ENCODE results near the gene MGRN1.

DNA sequence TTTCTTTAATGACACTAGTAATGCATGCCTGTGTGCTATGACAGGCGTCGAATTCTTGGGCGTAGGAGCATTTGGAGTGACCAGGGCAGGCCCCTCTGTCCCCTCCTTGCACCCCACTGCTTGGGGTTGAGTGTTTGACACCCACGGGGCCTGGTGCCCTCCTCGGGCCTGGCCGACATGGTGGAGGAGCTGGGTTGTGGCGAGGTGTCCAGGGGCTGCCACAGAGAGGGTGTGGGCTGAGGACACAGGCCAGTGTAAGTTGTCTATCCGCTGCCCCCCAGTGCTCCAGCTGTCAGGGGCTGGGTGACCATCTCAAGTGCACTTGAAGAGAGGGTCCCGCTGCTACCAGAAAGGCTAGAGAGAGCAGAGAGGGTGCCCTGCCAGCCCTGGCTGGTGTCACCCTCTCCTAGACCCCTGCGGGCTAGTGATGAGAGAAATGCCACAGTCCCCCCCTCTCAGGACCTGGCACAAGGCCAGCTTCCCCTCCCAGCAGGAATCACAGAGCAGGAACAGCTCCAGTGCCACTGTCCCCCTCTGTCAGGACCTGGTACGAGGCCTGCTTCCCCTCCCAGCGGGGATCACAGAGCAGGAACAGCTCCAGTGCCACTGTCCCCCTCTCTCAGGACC is 30.5 kb downstream of the MGRN1 start:
- TF ChIP-seq, protein P1, sequence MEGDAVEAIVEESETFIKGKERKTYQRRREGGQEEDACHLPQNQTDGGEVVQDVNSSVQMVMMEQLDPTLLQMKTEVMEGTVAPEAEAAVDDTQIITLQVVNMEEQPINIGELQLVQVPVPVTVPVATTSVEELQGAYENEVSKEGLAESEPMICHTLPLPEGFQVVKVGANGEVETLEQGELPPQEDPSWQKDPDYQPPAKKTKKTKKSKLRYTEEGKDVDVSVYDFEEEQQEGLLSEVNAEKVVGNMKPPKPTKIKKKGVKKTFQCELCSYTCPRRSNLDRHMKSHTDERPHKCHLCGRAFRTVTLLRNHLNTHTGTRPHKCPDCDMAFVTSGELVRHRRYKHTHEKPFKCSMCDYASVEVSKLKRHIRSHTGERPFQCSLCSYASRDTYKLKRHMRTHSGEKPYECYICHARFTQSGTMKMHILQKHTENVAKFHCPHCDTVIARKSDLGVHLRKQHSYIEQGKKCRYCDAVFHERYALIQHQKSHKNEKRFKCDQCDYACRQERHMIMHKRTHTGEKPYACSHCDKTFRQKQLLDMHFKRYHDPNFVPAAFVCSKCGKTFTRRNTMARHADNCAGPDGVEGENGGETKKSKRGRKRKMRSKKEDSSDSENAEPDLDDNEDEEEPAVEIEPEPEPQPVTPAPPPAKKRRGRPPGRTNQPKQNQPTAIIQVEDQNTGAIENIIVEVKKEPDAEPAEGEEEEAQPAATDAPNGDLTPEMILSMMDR (IDR thresholded peaks at IDR 0.05) = no peak
- no peak for TF ChIP-seq EZH2 (IDR thresholded peaks at IDR 0.05; ENCODE audit: borderline replicate concordance, insufficient read depth, low read depth, low read length, poor library complexity, severe bottlenecking)

Measured in B cell (primary cell).